SK-N-SH treated with all-trans-retinoic acid at 6 μM for 48 hours (cell line): ENCODE data around the gene PIAS2.

Source experiments
- ATAC-seq: fragments of 200-7000 bp; cut with Tn5 transposase; 3 replicates; pipeline ENCODE4 v1.9.1; 2020; ENCODE audit warnings: mild to moderate bottlenecking, moderate library complexity
- ARNTL ChIP-seq: fragments of 450-650 bp; formaldehyde crosslinking; IDR thresholded peaks from 2 replicates; pipeline ENCODE4 v1.5.0; 2020; ENCODE audit warnings: low read depth, mild to moderate bottlenecking, moderate library complexity, borderline replicate concordance
- BACH2 ChIP-seq: fragments of 250-450 bp; sonication (Bioruptor Pico); IDR thresholded peaks from 2 replicates; pipeline ENCODE4 v1.9.0; 2021; ENCODE audit warnings: mild to moderate bottlenecking, borderline replicate concordance
- CREB5 ChIP-seq: fragments of 250-450 bp; sonication (Bioruptor Pico); IDR thresholded peaks from 2 replicates; pipeline ENCODE4 v1.5.1; 2020; ENCODE audit warnings: low read depth, mild to moderate bottlenecking, moderate library complexity
- CSDC2 ChIP-seq: fragments of 250-450 bp; sonication (Bioruptor Pico); IDR thresholded peaks from 2 replicates; pipeline ENCODE4 v1.5.0; 2020; ENCODE audit warnings: mild to moderate bottlenecking, moderate library complexity
- ESRRG ChIP-seq: fragments of 250-450 bp; sonication (Bioruptor Pico); IDR thresholded peaks from 2 replicates; pipeline ENCODE4 v1.6.1; 2021; ENCODE audit warnings: mild to moderate bottlenecking
- ISL1 ChIP-seq: fragments of 250-450 bp; sonication (Bioruptor Pico); IDR thresholded peaks from 2 replicates; pipeline ENCODE4 v2.1.2; 2022; ENCODE audit warnings: mild to moderate bottlenecking, moderate library complexity
- OSR1 ChIP-seq: fragments of 250-450 bp; sonication (Bioruptor Pico); IDR thresholded peaks from 2 replicates; pipeline ENCODE4 v1.8.0; 2022; ENCODE audit warnings: moderate library complexity, mild to moderate bottlenecking, inconsistent platforms
- POU6F1 ChIP-seq: fragments of 250-450 bp; sonication (Bioruptor Pico); IDR thresholded peaks from 2 replicates; pipeline ENCODE4 v1.8.0; 2021; ENCODE audit warnings: low read depth, mild to moderate bottlenecking, moderate library complexity, borderline replicate concordance
- PPARA ChIP-seq: fragments of 250-450 bp; sonication (Bioruptor Pico); IDR thresholded peaks from 2 replicates; pipeline ENCODE4 v1.5.0; 2020; ENCODE audit warnings: mild to moderate bottlenecking, borderline replicate concordance
- RARB ChIP-seq: fragments of 250-450 bp; sonication (Bioruptor Pico); IDR thresholded peaks from 2 replicates; pipeline ENCODE4 v1.8.0; 2021; ENCODE audit warnings: mild to moderate bottlenecking, moderate library complexity
- SNAI2 ChIP-seq: fragments of 250-450 bp; sonication (Bioruptor Pico); IDR thresholded peaks from 2 replicates; pipeline ENCODE4 v1.5.0; 2020; ENCODE audit warnings: mild to moderate bottlenecking, moderate library complexity
- TSHZ2 ChIP-seq: fragments of 250-450 bp; sonication (Bioruptor Pico); IDR thresholded peaks from 2 replicates; pipeline ENCODE4 v1.5.0; 2020; ENCODE audit warnings: mild to moderate bottlenecking, moderate library complexity
- ZC3H10 ChIP-seq: fragments of 250-450 bp; sonication (Bioruptor Pico); IDR thresholded peaks from 2 replicates; pipeline ENCODE4 v1.5.1; 2021; ENCODE audit warnings: mild to moderate bottlenecking, moderate library complexity
- ZFP3 ChIP-seq: fragments of 250-450 bp; sonication (Bioruptor Pico); IDR thresholded peaks from 2 replicates; pipeline ENCODE4 v1.5.0; 2020; ENCODE audit warnings: mild to moderate bottlenecking, moderate library complexity
- ZNF565 ChIP-seq: fragments of 450-650 bp; formaldehyde crosslinking; conservative IDR thresholded peaks from 2 replicates; pipeline ENCODE4 v1.5.0; 2020; ENCODE audit warnings: low read depth, mild to moderate bottlenecking, moderate library complexity
- ZNF70 ChIP-seq: fragments of 450-650 bp; formaldehyde crosslinking; IDR thresholded peaks from 2 replicates; pipeline ENCODE4 v1.5.0; 2020; ENCODE audit warnings: mild to moderate bottlenecking, moderate library complexity
- ZNF8 ChIP-seq: fragments of 450-650 bp; formaldehyde crosslinking; IDR thresholded peaks from 2 replicates; pipeline ENCODE4 v1.5.0; 2020; ENCODE audit warnings: mild to moderate bottlenecking, moderate library complexity
- TF ChIP-seq, protein P1 (sequence below): fragments of 250-450 bp; sonication (Bioruptor Pico); IDR thresholded peaks from 2 replicates; pipeline ENCODE4 v1.8.0; 2020; ENCODE audit warnings: mild to moderate bottlenecking, moderate library complexity, borderline replicate concordance

PIAS2 gene

DNA sequence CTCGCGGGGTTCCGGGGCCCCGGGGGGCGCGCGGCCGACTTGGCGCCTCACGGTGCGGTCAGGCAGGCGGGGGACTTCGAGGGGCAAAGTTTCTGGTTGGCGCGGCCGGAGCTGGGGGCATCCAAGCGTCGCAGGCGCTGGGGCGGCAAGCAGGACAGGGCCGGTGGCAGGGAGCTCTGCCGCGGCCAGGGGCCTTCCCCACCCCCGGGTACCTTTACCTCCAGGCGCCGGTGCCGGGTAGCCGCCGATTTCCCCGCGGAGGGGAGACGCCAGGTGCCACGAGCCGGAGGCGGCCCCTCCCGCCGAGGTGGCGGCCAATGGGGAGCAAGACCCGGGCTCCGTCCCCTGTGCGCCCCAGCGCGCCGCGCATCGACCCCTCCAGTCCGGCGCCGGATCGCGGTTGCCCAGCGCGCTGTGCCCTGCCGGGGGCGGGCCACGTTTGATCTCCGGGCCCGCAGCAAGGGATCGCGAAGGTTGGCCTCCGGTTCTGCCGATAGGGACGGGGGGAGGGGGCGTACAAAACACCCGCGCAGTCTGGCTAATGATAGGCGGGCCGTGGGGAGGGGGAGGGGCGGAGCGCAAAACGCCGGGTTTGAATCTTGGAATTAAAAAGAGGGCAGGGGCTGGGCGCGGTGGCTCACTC lies 160.6 kb downstream of the PIAS2 start, which contains the start of gene ST8SIA5:
Gene ST8SIA5, minus strand, starts transcription at position 495 of the 643 bp plus-strand sequence. CDS start 545 bp downstream, outside the sequence.
- ATAC-seq = peak; percentile 27; the same call in 1 of the 3 replicates
- no peak for TF ChIP-seq ZNF8 (CRISPR knock-in tag)
- no peak for TF ChIP-seq CSDC2
- no peak for TF ChIP-seq CREB5 (CRISPR knock-in tag)
- TF ChIP-seq, protein P1, sequence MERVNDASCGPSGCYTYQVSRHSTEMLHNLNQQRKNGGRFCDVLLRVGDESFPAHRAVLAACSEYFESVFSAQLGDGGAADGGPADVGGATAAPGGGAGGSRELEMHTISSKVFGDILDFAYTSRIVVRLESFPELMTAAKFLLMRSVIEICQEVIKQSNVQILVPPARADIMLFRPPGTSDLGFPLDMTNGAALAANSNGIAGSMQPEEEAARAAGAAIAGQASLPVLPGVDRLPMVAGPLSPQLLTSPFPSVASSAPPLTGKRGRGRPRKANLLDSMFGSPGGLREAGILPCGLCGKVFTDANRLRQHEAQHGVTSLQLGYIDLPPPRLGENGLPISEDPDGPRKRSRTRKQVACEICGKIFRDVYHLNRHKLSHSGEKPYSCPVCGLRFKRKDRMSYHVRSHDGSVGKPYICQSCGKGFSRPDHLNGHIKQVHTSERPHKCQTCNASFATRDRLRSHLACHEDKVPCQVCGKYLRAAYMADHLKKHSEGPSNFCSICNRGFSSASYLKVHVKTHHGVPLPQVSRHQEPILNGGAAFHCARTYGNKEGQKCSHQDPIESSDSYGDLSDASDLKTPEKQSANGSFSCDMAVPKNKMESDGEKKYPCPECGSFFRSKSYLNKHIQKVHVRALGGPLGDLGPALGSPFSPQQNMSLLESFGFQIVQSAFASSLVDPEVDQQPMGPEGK = no peak
- no peak for TF ChIP-seq BACH2
- TF ChIP-seq ARNTL (CRISPR knock-in tag) = no peak
- TF ChIP-seq SNAI2 (CRISPR knock-in tag) = no peak
- TF ChIP-seq POU6F1 = no peak
- no peak for TF ChIP-seq ZNF70 (CRISPR knock-in tag)
- no peak for TF ChIP-seq ZC3H10 (CRISPR knock-in tag)
- TF ChIP-seq PPARA (CRISPR knock-in tag) = no peak
- no peak for TF ChIP-seq ZFP3 (CRISPR knock-in tag)
- TF ChIP-seq TSHZ2 (CRISPR knock-in tag) = no peak
- TF ChIP-seq ISL1 (CRISPR knock-in tag) = no peak
- no peak for TF ChIP-seq RARB (CRISPR knock-in tag)
- no peak for TF ChIP-seq OSR1
- TF ChIP-seq ZNF565 (CRISPR knock-in tag) = no peak

DNA sequence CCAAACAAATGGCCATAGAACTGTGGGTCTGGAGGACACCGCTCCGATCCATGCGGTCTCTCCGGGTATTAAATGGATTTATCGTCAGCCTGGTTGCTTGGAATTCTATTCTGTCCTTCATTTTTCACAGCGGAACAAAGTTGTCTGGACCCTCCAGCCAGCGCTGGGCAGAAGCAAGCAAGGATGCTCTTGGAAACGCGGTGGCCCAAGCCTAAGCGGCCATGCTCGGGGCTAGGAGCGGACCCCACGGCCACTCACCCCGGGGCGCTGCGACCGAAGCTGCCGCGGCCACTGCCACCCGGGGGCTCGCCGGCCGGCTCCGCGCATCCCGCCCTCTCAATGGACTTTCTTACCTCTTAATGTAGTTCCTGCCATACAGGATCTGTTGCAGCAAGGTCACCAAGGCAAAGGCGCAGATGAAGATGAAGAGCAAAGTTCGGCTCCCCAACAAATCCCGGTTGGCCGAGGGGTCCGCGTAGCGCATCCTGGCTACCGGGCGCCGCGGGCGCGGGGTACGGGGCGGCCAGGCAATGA lies 161.2 kb downstream of the PIAS2 start:
- no peak for ATAC-seq
- TF ChIP-seq PPARA (CRISPR knock-in tag) (no peak), ZC3H10 (CRISPR knock-in tag) (no peak), ZNF8 (CRISPR knock-in tag) (no peak), CREB5 (CRISPR knock-in tag) (no peak), ZNF70 (CRISPR knock-in tag) (no peak), ARNTL (CRISPR knock-in tag) (no peak)

DNA sequence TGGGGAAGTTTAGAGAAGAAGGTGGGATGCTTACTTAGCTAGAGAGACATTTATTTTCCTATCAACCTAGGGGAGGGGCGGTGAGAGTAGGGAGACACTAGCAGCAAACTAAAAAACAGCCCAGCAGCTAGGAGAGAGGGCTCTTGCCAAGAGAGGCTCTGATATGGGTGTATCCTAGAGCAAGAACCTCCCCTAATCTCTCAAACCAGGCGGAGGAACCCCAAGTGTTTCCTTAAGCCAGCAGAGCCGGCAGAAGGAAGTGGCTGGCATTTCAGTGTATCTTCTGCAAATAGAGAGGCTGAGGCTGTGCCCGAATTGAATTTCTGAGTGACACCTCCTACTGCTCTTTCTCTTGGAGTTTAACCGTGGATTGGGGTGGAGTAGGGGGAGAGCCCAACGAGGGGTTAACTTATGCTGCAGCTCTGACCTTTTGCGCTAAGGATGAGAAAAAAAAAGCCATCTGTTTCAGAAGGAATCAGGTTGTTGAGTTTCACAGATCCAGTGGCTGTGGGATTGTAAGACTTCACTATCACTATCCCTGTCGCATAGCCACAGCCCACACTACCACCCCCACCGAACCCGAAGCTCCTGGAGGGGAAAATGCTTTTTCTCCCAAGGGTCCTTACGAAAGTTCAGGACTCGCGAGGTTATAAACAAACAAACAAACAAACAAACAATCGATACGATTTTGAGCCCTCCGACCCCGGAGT lies 161.8 kb downstream of the PIAS2 start:
- ATAC-seq = no peak
- TF ChIP-seq CSDC2 = no peak
- no peak for TF ChIP-seq ESRRG (CRISPR knock-in tag)
